ENCODE results near the gene IGSF11.
A peak's percentile ranks its signal among the peaks of the same experiment; 100 is the strongest.
"Not testable (repeated sequence)": the region's sequence is repeated elsewhere in the genome, so short reads cannot be mapped to it uniquely, and the experiment has no call there.

The IGSF11 gene

DNA sequence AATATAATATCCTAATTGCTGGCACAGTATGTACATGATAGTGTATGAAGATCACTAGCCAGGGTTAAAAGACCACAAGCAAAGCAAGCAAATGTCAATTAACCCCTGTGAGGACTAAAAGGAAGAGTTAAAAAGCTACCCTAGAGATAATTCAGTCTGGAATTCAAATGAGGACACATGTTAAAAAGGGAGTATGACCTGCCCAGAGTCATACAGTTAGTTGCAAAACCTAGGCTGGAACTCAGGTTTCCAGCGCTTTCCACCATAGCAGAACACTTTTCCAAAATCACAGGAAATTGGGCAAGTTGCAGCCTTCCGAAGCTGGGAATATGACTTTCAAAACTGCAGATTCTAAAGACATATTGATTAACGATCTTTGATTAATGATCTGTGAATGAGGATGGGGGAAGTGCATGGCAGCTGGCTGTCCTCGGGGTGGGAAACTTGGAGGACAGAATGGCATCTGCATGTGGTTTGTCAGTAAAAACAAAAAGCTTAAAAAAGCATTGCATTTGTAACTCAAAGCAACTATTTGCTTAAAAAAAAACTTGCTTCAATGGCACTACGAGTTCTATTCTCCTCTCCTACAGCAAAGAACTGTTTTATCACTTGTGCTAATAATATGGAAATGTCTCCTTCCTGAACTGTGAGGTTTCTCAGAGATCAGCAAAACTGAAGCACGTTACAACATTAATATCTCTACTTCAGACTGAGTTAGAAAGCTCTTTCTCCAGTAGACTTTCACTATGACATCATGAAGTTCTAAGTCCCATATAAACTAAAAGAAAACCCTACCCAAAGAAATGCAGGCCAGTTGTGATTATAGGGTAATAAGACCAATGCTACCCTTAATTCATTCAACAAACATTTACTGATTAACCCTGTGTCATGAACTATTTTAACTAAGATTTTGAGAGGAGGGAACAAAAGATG lies 46.2 kb downstream of the IGSF11 start:
- no peak for DNase-seq (ENCODE audit: low spot score)

DNA sequence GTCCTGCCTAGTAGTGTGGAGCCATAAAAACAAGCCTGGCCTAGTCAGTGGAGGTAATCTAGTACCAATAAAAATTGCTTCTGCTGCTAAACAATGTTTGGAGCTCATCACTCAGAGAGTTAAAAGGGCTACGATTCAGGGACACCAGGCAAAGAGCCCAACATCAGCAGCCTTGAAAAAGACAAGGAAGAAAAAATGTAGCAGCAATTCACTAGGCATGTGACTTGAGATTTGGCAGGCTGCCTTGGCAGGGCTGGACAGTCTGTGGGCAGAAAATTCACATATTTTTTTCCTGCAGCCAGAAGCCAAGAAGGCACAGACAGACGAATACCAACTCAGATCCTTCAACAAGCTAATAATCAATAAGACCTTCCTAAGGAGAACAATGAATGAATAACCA lies 47.2 kb downstream of the IGSF11 start:
- DNase-seq (ENCODE audit: low spot score) = peak; percentile 18

DNA sequence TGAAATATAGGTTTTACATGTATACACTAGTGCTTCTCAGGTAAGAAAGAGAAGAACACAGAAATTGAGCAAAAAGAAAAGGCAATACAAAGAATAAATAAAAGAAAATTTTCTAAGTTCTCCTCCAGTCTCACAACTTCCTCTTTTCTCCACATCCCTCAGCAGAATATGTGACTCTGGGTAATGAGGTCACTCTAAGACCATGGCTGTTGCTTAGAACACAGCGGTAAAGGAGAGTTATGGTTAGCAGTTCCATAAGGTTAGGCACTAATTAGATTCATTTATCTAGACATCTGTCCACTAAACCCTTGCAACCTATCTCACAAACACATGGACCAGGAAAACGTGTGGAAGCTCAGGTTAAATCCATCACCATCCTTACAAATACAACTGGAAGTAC lies 47.9 kb downstream of the IGSF11 start:
- DNase-seq (ENCODE audit: low spot score) = no peak

DNA sequence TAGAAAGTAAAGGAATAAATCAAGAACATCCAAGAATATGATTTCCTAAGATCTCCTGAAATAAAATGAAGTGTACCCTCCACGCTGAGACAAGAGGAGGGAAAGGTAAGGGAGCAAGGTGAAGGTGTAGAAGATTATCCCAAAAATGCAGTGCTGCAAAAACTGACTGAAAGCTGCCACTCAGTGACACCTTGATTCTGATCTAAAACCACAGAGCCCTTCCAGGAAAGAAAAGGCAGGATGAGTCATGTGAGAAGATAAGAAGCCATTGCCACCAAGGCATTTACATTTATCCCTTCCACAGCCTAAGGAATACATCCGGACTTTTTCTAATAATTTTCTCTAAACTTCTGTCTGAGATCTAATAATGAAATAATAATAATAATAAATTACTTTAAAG lies 49.9 kb downstream of the IGSF11 start:
- no peak for DNase-seq (ENCODE audit: low spot score)

DNA sequence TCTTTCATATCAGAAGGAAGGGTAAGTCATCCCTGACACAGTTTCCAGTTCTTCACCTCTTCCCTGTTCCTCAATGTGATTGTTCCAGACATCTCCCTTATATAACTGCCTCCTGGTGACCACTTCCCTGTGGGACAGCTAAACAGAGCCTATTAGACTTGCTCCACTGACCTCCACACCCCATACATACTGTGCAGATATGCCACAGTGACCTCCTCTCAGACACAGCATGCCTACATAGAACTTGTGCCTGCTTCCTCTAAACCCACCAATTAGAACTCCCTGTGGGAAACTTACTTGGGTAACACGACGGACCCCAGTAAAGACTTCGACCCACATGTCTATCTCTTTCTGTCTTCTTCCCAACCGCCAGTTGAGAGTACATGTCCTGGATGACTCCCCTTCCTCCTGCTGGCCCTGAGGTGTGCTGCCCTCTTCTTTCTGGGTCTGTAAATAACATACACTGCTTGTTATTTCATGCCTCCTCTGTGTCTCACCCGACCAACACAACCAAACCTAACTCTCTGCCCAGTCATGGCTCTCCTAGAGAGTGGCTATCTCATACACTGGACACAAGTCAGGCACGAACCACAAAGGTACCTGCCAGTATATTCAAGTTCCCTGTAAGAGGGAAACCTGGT lies 53.0 kb downstream of the IGSF11 start:
- no peak for DNase-seq (ENCODE audit: low spot score)

DNA sequence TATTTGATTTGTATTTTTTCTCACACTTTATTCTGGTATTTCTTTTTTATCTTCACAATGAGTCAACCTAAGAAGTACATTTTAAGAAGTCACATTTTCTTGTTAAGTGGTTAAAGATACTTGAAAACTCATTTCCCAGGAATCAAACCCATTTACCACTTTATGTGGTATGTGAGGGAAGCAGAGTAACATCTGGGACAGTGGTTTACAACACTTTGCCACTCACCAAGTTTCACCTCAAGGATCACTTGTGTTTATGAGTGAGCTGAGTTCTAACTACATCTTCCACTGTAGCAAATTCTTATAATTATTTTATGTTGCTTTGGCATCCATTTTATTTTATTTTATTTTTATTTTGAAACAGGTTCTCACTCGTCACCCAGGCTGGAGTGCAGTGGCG lies 53.8 kb downstream of the IGSF11 start:
- no peak for DNase-seq (ENCODE audit: low spot score)

DNA sequence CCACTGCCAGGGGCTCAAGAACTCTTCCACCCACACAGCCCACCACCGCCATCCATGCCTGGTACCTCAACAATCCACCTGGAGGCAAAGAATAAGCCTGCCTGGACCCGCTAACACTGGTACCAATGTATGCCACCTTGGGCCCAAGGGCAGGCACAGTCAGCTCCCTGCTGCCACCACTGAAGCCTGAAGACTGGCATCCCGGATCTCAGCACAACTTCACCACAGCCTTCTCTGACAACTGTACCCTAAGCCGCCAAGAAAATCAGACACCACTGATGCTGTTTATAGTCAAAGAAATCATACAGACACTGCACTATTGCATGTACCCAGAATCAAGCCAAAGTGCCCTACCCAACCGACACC lies 56.3 kb downstream of the IGSF11 start:
- DNase-seq (ENCODE audit: low spot score) = no peak

DNA sequence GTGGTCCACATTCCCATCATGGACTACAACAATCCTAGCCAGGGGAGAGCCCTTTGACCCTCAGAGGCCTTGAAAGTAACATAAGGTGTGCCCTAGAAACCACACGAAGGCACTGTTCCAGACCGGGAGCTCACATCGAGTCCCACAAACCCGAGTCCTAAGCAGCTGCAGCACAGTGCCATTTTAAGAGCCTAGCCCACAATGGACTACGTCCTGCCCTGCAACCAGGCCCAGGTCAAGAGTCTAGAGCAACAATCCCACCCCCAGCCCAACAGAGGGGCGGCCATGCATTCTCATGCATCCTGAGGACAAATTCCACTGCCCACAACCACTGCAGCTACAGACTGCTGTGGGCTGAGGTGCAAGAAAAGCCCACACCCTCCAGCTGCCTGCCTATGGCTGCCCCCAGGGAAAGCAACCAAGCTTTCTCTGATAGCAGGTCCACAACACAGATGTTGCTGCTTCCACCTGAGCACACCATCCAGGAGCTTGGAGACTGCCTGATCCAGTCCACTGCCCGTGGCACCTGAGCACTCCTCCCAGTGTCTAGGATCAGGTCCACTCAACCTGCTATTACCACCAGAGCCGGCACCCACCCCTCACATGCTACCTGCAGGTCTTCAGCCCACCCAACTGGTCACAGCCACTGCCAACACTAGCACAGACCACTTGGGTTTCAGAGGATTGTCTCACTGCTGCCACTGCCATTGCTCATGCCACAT lies 56.8 kb downstream of the IGSF11 start:
- no peak for DNase-seq (ENCODE audit: low spot score)

DNA sequence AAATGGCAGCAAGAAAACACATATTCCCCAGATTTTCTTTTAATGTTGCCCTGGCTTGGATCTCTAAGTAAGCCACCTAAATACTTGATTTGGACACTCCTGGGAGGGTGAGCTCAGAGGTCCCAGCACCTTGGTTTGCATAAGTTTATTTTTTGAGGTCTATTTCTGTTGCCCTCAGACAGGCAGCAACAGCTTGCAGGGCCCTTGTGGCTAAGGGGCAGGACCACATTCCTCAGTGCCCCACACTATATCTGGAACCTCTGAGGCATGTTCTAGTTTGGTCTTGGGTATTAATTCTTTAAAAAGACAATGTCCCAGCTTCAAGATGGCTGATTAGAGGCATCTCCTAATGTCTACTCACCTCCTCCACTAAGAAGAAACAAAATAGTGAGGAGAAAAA lies 57.5 kb downstream of the IGSF11 start:
- DNase-seq (ENCODE audit: low spot score) = no peak

DNA sequence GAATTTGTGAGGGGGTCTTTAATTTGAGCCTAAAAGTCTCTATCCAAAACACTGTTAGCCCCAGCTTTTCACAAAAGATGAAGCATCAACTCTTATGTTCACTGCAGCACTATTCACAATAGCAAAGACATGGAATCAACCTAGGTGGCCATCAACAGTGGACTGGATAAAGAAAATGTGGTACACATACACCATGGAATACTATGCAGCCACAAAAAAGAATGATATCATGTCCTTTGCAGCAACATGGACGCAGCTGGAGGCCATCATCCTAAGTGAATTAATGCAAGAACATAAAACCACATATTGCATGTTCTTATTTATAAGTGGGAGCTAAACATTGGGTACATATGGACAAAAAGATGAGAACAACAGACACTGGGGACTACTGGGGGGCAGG lies 59.2 kb downstream of the IGSF11 start:
- not testable (repeated sequence) for DNase-seq (ENCODE audit: low spot score)

DNA sequence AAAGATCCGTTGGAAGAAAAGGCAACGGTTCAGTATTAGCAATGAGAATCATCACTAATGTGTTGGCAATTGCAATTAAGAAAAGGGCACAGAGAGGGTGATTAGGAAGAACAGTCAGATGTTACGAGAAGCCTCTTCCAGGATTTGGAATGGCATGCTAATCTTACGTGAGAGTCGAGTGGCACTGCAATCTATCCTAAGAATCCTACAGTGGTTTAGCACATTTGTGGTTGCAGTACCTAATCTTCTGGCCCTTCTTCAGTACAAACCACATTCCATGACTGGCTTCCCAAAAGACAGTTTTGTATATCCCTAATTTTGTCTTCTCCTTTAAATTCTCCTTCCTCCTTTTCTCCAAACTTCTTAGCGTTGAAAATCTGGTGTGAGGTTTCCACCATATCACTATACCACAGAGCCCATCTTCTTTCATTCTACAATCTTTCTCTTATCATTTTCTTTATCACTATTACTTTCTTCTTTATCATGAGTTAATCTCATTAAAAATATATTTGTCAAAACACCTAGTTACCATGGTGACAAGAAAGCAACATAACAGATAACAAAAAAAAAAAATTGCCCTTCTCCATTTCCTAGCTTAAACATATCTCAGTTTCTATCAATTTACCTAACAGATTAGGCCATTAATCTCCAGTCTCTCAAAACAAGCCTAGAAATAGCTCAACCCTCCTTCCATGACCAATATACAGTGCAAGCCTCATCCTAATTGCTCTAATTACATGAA lies 60.1 kb downstream of the IGSF11 start:
- no peak for DNase-seq (ENCODE audit: low spot score)

DNA sequence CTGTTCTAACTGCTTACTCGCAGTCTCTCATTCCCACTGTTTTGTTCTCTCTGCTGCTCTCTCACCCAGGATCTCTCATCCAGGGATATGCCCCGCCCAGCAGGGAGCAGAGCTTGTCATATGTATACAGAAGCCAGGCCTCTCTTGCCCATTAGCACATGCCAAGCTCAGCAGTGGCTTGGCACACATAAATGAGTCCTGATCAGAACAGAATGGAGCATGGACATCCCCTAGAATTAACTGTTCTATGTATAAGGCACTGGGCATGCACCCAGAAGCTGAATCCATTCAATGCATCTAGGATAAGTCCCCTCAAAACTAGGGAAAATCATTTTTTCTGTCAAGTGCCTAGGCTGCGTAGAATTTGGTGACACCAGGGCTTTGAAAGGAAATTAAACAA lies 61.6 kb downstream of the IGSF11 start:
- no peak for DNase-seq (ENCODE audit: low spot score)

DNA sequence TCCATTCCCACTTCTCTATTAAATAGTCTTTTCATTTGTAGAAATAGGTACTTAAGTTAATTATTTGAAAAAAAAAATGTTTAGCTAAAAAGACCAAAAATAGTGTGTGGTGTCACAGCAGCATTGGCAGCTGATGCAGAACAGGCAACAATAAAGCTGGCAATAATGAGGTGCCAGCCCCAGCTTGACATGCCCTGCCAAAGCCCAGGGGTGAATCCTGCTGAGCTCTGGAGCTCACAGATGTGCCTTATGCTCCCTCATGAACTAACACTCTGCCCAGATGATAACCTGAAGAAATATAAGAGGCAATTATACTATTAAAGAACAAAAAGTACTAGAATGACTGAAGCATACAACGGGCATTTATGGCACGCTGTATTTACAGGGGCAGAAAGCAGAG lies 63.8 kb downstream of the IGSF11 start:
- DNase-seq (ENCODE audit: low spot score) = no peak

DNA sequence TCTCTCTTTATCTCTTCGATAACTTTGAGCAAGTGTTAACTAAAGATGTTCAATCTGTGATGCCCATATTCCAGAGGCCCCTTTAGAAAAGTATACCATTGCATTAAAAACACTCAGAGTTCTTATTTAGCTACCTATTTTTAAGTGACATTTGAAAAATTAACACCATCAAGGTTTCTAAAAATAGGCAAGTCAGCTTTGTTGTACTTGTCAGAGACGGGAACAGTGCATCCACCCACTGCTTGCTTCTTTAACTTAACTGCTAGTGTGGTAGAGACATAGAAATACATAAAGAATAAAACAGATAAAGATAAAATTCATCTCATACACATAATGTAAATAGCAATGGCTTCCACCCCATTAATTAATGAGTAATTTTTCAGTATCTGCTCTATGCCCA lies 66.0 kb downstream of the IGSF11 start:
- DNase-seq (ENCODE audit: low spot score) = no peak

DNA sequence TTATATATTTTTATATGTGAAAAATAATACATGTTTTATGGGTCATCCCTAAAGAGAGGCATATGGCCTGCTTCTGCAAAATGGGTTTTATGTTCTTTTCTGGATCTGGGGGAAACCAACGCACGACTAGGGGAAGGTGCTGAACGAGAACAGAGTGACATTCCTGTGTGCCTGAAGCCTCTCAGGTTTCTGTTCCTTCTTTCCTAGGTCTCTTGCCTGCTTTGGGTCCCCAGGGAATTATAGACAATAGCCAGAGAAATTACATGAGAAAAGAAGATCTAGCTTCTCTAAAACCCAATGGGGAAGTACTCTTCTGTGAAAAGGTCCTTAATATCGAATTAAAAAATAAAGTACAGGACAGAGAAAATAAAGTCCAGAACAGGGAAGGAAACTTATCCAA lies 66.5 kb downstream of the IGSF11 start:
- DNase-seq (ENCODE audit: low spot score) = no peak

DNA sequence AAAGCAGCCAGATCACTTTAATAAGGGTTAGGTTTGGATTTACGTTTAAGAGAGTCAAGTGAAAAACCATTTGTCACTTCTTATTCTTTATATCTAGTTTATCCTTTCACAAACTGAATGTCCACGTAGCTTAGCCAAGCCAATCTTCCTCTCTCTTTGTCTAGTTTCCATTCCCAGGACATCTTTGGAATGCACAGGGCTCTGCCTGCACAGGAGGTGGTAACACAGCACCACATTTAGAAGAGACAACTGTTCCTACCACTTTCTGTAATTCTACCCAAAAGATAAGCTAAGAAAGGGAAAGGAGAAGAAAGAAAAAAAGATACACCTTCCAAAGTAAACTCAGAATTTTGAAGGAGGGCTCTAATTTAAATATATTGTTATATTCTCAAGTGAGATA lies 67.9 kb downstream of the IGSF11 start:
- no peak for DNase-seq (ENCODE audit: low spot score)

DNA sequence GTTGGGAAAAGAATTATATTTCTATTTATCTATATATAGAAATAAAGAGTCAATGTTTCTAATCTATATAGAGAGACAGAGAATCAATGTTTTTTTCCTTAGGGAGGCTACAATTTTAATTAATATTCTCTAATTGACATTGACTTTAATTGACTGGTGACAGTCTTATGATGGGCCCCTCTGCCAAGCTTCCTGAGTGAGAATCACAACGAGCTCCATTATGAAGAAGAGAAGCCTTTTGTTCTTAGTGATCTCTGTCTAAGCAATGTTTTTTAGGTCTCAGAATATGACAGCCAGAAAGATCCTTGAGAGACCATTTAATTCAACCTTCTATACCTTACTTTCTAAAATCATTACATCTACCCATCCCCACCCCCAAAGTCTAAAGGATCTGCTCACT lies 70.9 kb downstream of the IGSF11 start:
- DNase-seq (ENCODE audit: low spot score) = no peak

DNA sequence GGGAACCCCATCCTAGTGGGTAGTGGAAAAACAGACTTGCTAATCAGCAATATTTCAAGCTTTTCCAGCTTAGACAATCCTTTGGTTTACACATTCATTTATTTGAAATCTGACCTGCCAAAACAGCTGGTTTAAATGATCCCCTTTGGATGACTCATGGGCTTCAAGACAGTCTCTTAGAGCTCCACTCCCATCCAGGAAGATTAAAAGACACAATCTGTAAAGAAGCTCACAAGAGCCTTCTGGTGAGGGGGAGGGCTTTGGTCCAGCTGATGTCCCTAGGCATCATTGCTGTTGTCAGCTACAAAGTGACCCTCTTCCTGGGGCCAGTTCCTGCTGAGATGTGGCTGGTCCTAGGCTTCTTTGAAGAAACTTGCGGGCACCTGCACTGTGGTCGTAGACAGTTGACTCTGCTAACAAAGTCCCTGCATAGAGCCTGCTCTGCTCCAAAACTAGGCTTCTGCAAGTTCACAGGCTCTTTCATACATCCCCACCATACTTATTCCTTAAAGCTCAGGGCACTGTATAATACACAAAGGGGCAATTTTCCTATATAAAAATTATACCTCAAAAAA lies 73.7 kb downstream of the IGSF11 start:
- DNase-seq (ENCODE audit: low spot score) = no peak

DNA sequence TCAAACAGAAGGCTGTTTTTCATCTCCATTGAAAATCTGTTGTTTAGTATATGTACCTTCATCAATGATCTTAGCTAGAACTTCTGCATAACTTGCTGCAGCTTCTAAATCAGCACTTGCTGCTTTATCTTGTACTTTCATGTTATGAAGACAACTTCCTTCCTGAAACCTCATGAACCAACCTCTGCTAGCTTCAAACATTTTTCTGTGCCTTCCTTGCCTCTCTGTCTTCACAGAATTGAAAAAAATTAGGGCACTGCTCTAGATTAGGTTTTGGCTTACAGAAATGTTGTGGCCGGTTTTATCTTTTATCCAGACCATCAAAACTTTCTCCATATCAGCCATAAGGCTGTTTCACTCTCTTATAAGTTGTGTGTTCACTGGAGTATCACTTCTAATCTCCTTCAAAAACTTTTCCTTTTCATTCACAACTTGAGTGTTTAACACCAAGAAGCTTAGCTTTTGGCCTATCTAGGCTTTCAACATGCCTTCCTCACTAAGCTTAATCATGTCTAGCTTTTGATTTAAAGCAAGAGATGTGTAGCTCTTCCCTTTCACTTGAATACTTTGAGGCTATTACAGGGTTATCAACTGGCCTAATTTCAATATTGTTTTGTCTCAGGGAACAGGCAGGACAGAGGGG lies 78.6 kb downstream of the IGSF11 start:
- DNase-seq (ENCODE audit: low spot score) = no peak

DNA sequence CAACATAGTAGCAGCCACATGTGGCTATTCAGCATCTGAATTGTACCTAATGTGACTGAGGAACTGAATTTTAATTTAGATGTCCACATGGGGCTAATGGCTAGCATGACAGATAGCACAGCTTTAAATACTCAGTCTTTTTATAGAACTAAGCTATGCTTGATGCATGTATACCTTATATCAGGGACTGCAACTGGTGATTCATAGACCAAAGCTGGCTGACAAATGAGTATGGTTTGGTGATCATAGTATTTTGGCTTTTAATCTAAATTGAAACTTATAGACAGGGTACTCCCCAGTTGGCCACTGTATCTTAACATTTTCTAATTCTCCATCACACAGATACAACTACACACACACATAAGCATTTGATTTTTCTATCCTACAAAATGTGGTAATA lies 83.6 kb downstream of the IGSF11 start:
- DNase-seq (ENCODE audit: low spot score) = no peak

DNA sequence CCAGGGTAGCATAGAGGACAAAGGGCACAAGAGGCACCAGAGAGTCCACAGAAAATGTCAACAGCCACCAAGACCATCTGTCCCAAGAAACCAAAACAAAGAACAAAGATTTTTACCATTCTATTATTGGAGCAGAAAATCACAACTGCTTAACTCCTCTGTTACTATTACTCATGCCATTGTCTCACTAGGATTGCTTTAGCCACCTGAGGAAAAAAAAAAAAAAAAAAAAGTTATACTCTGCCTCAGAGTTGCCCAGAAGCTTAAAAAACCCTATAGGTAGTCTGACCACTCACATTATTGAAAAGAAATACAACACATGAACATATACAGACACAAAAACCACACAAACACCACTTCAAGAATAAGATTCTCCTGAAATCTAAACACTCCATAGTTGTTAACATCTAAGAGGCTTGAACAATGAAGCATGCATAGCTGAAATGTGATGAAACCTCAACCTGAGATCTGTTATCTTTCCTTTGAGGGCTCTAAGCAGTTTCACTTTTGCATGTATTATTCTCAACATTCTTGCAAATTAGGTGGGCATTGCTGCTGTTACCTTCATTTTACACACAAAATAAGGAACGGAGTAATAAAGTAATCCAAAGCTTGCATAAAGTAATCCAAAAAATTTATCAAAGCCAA lies 85.4 kb downstream of the IGSF11 start:
- no peak for DNase-seq (ENCODE audit: low spot score)
